ACC112 (cell line): Measurements from ENCODE around the gene CLRN2.

ENCODE experiments used
- H2AFZ ChIP-seq: fragments of 200-600 bp; sonication (generic); one replicate; pipeline ENCODE4 v1.6.0; 2017; ENCODE audit warnings: antibody characterized with exemption, low read length; ENCODE audit not compliant: unreplicated experiment
- H3K27ac ChIP-seq: fragments of 200-600 bp; sonication (generic); 2 replicates; pipeline ENCODE4 v1.5.1; 2014; ENCODE audit warnings: low read depth, mild to moderate bottlenecking, antibody characterized with exemption, low read length, moderate library complexity
- H3K27me3 ChIP-seq: fragments of 200-600 bp; sonication (generic); 2 replicates; pipeline ENCODE4 v1.6.1; 2014; ENCODE audit warnings: mild to moderate bottlenecking, antibody characterized with exemption, low read length, moderate library complexity, mixed read lengths; ENCODE audit not compliant: insufficient read depth
- H3K36me3 ChIP-seq: fragments of 200-600 bp; sonication (generic); 2 replicates; pipeline ENCODE4 v1.6.1; 2016; ENCODE audit warnings: mild to moderate bottlenecking, antibody characterized with exemption, low read length, moderate library complexity, mixed read lengths; ENCODE audit not compliant: insufficient read depth
- H3K4me1 ChIP-seq: fragments of 200-600 bp; sonication (generic); one replicate; pipeline ENCODE4 v1.6.1; 2016; ENCODE audit warnings: low read length, mixed read lengths; ENCODE audit not compliant: insufficient read depth, unreplicated experiment, control insufficient read depth
- H3K4me3 ChIP-seq: fragments of 200-600 bp; sonication (generic); 2 replicates; pipeline ENCODE4 v1.5.1; 2014; ENCODE audit warnings: mild to moderate bottlenecking, low read depth, low read length
- H3K79me2 ChIP-seq: fragments of 200-600 bp; sonication (generic); one replicate; pipeline ENCODE4 v1.6.0; 2016; ENCODE audit warnings: low read length; ENCODE audit not compliant: control insufficient read depth, unreplicated experiment, insufficient read depth

Gene CLRN2

DNA sequence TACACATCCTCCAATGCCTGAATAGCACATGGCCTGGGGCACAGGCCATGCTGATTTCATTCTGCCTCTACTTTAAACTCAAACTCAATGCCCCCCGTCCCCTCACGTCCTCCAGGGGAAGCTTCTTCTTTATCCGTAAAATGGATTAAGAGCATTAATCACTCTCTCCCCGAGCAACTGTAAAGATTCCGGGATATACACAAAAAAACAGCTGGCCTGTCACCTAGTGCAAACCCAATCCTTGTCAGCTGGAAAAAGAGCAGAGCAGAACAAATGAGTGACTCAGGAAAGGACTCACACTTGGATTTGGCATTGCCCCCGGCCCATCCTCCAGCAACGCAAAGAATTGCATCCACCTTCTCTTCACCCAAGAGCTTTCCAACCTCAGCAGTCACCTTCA, 10.9 kb upstream of the CLRN2 start:
- H3K79me2 ChIP-seq, result peaks cover 1% of the 10 kb centered on the region
- H3K36me3 ChIP-seq, result peaks cover 26% of the 10 kb centered on the region
- no peak overlapping the region for H3K27ac ChIP-seq
- H3K4me1 ChIP-seq, result no peaks in the 10 kb centered on the region
- no peak overlapping the region for H2AFZ ChIP-seq
- no peaks in the 10 kb centered on the region for H3K27me3 ChIP-seq
- H3K4me3 ChIP-seq, result no peak overlapping the region

DNA sequence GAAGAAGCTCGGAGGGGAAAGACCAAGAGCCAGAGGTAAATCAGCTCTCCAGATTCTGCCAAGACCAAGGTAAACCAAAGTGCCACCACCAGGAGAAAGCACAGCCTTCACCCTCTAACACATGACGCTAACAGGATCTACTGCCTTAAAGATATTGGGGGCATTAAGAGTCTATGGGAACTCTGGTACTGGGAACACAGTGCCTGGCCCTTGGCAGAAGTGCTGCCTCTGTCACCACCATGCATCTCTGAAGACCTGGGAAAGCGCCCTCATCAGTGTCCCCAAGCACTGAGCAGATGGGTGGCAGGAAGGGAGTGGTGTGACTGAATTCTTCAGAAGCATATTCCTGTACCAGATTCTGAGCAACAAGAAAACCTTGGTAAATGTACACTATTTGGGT, 4.4 kb upstream of the CLRN2 start:
- H3K36me3 ChIP-seq, result peaks cover 6% of the 10 kb centered on the region; the same call in 1 of the 2 replicates
- 0 out of 2 replicates have a peak, but pooled peaks cover 6% of the 10 kb centered on the region for H3K27me3 ChIP-seq
- no peak overlapping the region for H3K27ac ChIP-seq
- H2AFZ ChIP-seq, result no peak overlapping the region
- H3K4me3 ChIP-seq, result peak overlapping the region; percentile 96
- H3K4me1 ChIP-seq, result peaks cover 9% of the 10 kb centered on the region
- H3K79me2 ChIP-seq, result peaks cover 13% of the 10 kb centered on the region

DNA sequence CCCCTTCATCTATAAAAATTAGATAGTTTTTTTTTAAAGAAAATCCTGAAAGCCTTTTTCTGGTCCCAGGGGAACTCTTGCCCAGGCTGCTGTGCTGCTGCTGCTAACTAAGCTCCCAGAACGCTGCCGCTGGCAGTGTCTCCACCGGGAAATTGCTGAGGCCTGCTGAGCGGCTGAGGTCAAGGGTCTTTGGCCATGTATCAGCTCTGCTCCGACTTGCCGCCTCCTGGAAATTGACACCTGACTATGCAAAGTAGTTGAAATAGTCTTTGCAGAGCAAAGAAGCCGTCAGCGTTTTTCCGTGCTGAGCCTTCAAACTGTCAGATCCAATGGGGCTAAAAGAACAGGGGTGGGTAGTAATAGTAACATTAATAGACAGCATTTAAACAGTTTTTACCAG, 3.9 kb upstream of the CLRN2 start:
- peaks cover 11% of the 10 kb centered on the region; the same call in 1 of the 2 replicates for H3K27me3 ChIP-seq
- H3K27ac ChIP-seq, result no peak overlapping the region
- H3K79me2 ChIP-seq, result peaks cover 13% of the 10 kb centered on the region
- H3K36me3 ChIP-seq, result peaks cover 6% of the 10 kb centered on the region; the same call in 1 of the 2 replicates
- peaks cover 9% of the 10 kb centered on the region for H3K4me1 ChIP-seq
- H3K4me3 ChIP-seq, result peak overlapping the region; percentile 96
- peak overlapping the region; percentile 93 for H2AFZ ChIP-seq

DNA sequence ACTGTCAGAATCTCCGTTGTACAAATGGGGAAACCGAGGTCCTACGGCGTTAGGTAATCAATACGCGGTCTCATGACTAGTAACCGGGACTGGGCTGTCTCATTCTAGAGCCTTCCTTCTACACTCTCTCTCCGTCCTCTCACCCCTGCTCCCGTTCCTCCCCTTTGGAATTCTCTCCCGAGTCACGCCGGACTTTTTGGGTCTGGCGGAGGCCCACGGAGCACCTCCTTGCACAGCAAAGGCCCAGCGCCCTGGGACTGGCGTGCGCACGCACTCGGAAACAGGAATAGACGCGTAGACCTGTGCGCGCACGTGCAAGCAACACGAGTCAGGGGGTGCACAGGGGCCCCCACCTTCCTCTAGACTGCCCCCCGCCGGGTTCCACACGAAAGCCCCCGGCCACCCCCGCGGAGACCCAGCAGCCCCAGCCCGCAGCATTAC, 3.4 kb upstream of the CLRN2 start:
- peaks cover 16% of the 10 kb centered on the region for H3K27me3 ChIP-seq
- no peak overlapping the region for H3K27ac ChIP-seq
- H2AFZ ChIP-seq, result peak overlapping the region; percentile 93
- H3K36me3 ChIP-seq, result peaks cover 3% of the 10 kb centered on the region; the same call in 1 of the 2 replicates
- H3K4me3 ChIP-seq, result peak overlapping the region; percentile 96
- peaks cover 13% of the 10 kb centered on the region for H3K79me2 ChIP-seq
- H3K4me1 ChIP-seq, result peaks cover 9% of the 10 kb centered on the region

DNA sequence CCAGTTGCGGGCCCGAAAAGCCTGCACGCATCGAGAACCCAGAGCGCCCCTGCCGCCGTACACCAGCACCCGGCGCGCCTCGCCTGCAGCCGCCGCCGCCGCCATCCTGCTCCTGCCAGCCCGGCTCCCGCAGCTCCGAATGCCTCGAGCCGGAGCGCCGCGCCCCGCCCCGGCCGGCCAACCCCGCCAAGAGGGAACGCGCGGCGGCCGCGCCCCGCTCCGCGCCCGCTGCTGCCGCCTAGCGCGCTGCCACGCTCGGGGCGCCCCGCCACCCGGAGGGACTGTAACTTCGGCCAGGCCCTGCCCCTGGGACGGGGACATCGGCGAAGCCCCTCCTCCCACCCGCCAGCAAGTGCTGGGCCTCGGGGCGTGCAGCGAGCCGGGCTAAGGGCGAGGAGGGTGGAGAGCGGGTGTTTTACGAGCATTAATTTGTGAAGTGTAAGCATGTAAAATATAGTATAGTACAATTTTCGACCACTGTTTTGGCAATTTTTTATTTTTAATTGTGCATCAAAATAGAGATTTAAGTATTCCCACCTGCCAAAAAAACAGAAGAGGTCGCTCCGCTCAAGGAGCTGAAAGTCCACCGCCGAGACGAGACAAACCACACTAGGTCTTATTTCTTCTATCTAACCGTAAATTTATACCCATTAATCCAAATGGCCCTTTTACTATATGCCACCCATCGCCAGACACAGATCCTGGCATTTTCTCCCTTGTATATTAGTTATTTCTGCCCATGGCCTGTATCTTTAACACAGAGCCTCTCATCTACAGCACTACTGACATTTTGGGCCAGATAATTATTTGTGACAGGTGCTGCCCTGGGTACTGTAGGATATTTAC, 2.8 kb upstream of the CLRN2 start, which contains the start of gene QDPR:
QDPR (minus strand) TSS at position 141 of the 846 bp plus-strand sequence; CDS start at position 105, 36 bp downstream.
- no peak within 1 kb of the TSS for H3K27ac ChIP-seq
- peaks cover 22% of the 10 kb centered on the region for H3K27me3 ChIP-seq
- peak within 1 kb of the TSS; percentile 96 for H3K4me3 ChIP-seq
- peaks cover 13% of the 10 kb centered on the region for H3K79me2 ChIP-seq
- no peaks in the 10 kb centered on the region for H3K36me3 ChIP-seq
- peaks cover 9% of the 10 kb centered on the region for H3K4me1 ChIP-seq
- peak within 1 kb of the TSS; percentile 93 for H2AFZ ChIP-seq

DNA sequence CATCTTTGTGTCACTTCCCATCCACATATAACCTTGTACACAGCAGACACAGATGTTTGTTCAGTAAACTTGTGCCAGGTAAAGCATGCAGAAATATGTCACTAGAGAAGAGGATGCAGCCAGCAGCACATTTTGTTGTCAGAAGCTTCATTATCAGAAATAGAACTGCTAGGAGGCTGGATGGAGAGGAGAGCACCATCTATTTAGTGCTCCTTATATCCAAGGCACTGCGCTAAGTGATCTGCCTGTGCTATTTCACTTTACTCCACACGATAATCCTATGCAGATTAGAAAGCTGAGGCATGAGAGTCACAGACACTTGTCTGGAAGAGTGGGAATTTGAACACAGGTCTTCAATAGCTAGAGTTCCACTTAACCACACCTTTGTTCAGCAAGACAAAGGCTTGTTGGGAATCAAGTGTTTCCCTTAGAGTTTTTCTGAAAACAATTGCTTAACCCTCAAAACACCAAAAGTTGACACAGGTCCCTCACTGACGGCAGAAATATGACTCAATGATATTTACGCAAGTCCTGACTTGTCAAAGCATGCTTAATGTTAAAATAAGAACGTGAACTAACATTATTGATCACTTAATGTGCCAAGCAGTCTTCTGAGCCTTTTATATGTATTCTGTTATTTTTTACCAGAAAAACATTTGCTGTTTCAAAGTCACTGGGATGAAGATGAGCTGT, 1.8 kb upstream of the CLRN2 start:
- H3K27ac ChIP-seq, result no peak overlapping the region
- peaks cover 13% of the 10 kb centered on the region for H3K79me2 ChIP-seq
- peaks cover 32% of the 10 kb centered on the region for H3K27me3 ChIP-seq
- no peak overlapping the region for H3K4me3 ChIP-seq
- H3K36me3 ChIP-seq, result no peaks in the 10 kb centered on the region
- peaks cover 9% of the 10 kb centered on the region for H3K4me1 ChIP-seq
- H2AFZ ChIP-seq, result no peak overlapping the region

DNA sequence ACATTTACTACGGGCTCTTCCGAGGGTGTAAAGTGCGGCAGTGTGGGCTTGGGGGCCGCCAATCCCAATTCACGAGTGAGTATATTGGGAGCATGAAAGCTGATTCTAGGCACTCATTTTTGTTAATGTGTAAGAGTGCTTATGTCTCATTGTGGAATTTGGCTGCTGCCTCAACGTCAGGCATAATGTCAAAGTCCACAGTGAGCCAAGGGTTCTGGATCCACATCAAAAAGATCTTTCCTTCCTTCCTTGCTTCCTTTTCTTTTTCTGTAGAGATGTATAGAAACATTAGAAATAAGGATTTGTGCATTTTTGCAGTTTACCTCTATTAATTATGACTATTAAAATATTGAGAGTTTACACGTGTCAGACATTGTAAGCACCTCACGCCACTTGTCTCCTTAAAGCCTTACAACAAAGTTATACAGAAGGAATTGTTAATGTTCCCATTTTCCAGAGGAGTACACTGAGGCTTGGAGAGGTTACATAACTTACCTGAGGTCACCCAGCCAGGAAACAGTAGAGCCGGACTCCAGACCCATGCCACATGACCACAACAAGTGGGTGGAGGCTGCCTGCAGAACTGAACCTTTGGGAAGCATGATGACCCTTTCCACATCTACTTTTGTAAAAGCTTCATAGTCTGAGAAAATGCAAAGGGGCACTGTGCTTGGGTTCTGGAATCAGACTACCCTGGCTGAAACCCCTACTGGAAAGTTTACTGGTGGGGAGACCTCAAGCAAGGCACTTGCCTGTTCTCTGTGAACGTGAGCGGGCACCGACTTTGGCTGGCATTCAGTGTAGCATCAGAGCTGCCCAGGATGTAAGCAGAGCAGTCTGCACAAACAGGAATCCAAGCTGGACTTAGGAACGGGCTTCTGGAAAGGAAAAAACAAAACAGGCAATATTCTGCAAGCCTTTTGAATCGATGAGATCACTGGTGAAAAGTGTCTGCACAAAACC, 761 bp downstream of the CLRN2 start:
- peaks cover 4% of the 10 kb centered on the region for H3K4me1 ChIP-seq
- no peak overlapping the region for H3K4me3 ChIP-seq
- H3K27me3 ChIP-seq, result peaks cover 44% of the 10 kb centered on the region
- H3K27ac ChIP-seq, result no peak overlapping the region
- H3K79me2 ChIP-seq, result peaks cover under 1% of the 10 kb centered on the region
- H3K36me3 ChIP-seq, result no peaks in the 10 kb centered on the region
- H2AFZ ChIP-seq, result no peak overlapping the region

DNA sequence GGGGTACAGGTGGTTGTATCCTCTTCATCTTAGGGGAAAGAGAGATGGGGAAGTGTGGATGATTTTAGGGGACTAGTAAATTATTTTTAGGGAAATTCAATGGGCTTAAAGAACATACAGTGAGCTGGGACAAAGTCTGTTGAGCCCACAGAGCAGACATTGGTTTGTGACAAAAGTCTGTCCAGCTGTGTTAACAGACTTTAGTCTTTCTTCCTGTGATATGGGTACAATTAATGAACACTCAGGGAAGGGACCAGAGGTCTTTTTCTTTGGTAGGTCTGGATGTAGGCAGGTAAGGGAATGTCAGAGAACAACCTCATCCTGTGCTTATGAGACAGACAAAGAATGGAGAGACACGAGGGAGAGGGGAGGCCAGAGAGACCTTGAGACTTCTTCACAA, 2.0 kb downstream of the CLRN2 start:
- H3K36me3 ChIP-seq, result no peaks in the 10 kb centered on the region
- no peak overlapping the region for H3K4me3 ChIP-seq
- H3K79me2 ChIP-seq, result no peaks in the 10 kb centered on the region
- H2AFZ ChIP-seq, result no peak overlapping the region
- peaks cover 52% of the 10 kb centered on the region for H3K27me3 ChIP-seq
- no peaks in the 10 kb centered on the region for H3K4me1 ChIP-seq
- H3K27ac ChIP-seq, result no peak overlapping the region

DNA sequence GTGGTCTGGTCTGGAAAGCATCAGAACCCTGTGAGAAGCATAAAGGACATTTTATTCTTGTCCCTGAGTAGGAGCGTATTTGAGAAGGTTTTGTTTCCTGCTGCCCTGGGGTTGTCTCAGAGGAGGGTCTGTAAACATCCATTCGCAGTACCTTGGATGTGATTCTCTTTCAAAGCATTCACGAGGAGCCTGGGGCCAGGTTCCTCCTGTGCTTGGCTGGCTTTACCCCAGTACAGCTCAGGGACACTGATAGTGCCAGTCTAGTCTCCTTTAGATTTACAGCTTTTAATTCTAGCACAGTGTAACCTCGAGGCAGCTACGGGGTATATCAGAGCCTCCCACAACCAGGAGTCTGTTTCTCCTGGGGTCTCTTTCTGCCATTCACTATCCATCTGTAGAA, 2.7 kb downstream of the CLRN2 start:
- Histone ChIP-seq H3K79me2 (no peaks in the 10 kb centered on the region), H3K4me3 (no peak overlapping the region), H3K27me3 (peaks cover 57% of the 10 kb centered on the region), H2AFZ (no peak overlapping the region), H3K27ac (no peak overlapping the region), H3K4me1 (no peaks in the 10 kb centered on the region), H3K36me3 (no peaks in the 10 kb centered on the region)

DNA sequence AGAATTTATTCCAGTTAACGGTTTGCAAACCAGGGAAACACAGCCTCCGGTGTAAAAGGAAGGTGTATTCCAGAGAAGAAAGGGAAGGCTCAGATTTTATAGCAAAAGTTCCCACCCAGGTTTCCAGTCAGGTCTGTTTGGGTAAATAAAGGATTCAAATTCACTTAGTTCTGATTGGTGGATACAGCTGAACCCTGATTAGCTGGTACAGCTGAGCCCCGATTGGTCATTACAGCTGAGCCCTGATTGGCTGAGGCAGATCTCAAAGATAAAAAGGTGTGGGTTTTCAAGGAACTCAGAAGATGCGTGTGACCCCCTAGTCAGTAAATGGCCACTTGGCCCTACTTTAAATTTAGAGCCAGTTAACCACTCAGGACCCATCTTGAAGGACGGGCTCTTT, 6.6 kb downstream of the CLRN2 start:
- no peak overlapping the region for H3K4me3 ChIP-seq

More for the DNA sequence above, 6.6 kb downstream of the CLRN2 start:
- Histone ChIP-seq H3K27me3 (peaks cover 71% of the 10 kb centered on the region), H3K36me3 (no peaks in the 10 kb centered on the region), H3K27ac (no peak overlapping the region), H3K79me2 (no peaks in the 10 kb centered on the region), H2AFZ (no peak overlapping the region), H3K4me1 (no peaks in the 10 kb centered on the region)
